Occipital lobe (tissue), 2 donors: ENCODE results near the gene EP400. TPM values are rescaled to one million over a fixed set of nuclear protein-coding genes. Genes with fewer than 3 reads are reported as not detected.
"Not testable (repeated sequence)": the region's sequence is repeated elsewhere in the genome, so short reads cannot be mapped to it uniquely, and the experiment has no call there.

Experiments
- DNase-seq: peaks from one replicate; lab custom pipeline; 2025; lab: John Stamatoyannopoulos, UW
- total RNA-seq: library from RNA; depleted of rRNA; stranded (reverse); fragments of >200 nt; gene quantifications from one replicate; pipeline ENCODE4 v1.2.3, GENCODE V29; 2014

Gene EP400
- total RNA-seq, 1 donor from 2014 or later: 11.7 TPM

DNA sequence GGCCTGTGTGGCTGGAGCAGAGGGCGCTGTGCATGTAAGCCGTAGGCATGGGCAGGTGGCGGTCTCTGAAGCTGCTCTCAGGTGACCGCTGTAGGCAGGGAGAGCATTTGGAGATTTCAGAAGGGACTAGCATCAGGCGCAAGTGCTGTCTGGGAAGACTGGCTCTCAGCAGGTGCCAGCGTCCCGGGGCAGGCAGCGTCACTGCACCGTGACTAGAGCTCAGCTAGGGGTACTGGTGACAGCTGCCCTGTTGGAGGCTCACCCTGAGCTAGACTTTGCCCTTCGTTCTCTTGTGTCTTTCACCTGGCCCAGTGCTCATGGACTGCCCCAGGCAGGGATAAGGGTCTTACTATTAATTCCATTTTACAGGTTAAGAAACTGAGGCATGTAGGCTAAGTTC lies 115.5 kb downstream of the EP400 start:
- no peak for DNase-seq

GRCh38 chr12:132065609-132066344 lies 116.0 kb downstream of the EP400 start:
- DNase-seq: no peak

DNA sequence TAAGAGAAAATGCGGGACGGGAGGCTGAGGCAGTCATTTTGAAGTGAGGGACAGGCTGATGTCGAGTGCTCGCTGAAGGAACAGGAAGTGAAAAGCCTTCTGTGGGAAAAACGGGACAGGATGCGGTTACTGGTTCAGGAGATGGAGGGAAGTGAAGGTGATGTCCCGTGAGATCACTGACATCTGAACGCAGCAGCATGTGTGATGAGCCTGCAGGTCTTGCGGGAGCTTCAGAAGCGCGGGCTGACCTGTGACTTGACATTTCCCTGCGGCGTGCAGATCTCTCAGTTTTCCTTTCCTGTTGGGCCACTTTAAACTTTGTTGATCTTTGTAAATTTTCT lies 116.6 kb downstream of the EP400 start:
- DNase-seq: no peak

GRCh38 chr12:132066749-132067148 lies 117.0 kb downstream of the EP400 start:
- no peak for DNase-seq

- no peak for DNase-seq
Measured at GRCh38 chr12:132067182-132067581, 117.4 kb downstream of the EP400 start.

DNA sequence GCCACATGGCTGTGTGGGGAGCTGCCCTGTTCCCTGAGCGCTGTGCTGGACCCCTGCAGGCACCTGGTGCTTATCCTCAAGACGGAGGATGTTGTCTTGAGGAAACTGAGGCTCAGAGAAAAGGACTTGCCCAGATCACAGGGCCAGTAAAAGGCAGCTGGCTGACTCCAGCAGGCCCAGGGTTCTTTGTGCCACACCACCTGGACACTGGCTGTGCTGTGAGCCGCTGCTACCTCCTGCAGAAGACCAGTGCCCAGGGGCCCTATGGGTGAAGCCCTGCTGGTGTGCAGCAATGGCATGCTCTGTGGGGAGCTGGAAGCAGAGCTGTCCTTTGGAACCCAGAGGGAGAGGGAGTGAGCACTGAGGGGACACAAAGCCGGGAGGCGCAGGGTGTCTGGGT lies 118.5 kb downstream of the EP400 start:
- no peak for DNase-seq

DNA sequence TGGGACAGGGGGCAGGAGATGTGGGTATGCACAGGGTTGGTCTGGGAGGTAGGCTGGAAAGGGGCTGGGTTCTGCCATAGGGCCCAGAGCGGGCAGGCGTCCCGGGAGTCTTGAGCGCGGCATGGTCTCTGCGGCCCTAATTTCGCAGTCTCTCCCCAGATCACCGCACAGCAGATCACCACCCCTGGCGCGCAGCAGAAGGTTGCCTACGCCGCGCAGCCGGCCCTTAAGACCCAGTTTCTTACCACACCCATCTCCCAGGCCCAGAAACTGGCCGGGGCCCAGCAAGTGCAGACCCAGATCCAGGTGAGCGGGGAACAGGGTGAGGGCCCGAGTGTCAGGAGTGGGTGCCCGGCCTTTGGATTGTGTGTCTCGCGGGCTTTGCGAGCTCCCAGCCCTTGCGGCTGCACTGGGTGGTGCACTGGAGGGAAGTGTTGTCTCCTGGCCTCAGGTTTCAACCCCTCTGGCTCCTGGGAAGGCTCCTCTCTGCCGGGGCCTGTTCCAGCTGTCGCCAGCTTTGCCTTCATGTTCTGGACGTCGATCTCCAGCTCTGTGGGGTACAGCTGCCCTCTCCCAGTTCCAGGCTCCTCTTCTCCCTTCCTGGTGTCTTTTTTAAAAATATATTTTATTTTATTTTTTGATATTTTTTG lies 119.7 kb downstream of the EP400 start:
- no peak for DNase-seq

- no peak for DNase-seq
Measured at GRCh38 chr12:132070298-132070697, 120.6 kb downstream of the EP400 start.

GRCh38 chr12:132071040-132071810 lies 121.5 kb downstream of the EP400 start:
- no peak for DNase-seq

DNA sequence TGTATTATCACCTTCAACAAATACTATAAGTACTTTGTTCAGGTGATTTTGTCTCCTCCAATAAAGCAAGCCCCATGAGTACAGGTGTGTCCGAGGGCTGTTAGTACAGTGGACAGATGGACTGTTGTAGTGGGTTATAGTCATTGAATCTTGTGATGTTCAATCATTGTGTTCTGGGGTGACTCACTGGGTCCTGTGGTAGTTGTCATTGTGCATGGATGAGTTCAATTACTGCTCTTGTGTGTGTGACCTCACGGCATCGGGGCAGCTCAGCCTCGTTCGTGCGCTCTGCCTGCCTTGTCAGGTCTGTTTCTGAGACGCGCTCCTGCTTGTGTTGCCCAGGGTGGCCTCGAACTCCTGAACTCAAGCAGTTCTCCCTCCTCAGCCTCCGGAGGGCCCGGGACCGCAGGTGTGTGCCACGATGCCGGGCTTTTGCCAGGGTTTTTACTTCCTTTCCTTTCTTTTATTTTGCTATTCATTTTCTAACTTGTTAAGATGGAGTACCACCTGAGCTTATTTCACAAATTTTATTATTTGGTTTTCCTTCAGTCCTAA lies 122.2 kb downstream of the EP400 start:
- DNase-seq: no peak

DNA sequence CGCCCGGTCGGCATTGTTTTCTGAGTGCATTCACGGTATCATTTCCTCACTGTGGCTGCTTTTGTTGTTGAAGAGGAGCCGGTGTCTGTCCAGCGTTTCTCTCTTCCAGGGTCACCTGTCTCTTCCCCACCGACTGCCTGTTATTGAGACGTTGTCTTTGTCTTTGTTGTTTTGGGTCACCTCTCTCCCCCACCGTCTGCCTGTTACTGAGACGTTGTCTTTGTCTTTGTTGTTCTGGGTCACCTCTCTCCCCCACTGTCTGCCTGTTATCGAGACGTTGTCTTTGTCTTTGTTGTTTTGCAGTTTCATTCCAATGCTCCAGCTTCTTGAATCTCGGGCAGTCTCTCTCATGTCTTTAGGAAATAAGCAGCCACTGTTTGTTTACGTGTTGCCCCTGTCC lies 124.5 kb downstream of the EP400 start:
- no peak for DNase-seq

GRCh38 chr12:132075026-132075713 lies 125.4 kb downstream of the EP400 start:
- no peak for DNase-seq

- no peak for DNase-seq
Measured at GRCh38 chr12:132075714-132076553, 126.2 kb downstream of the EP400 start.

DNA sequence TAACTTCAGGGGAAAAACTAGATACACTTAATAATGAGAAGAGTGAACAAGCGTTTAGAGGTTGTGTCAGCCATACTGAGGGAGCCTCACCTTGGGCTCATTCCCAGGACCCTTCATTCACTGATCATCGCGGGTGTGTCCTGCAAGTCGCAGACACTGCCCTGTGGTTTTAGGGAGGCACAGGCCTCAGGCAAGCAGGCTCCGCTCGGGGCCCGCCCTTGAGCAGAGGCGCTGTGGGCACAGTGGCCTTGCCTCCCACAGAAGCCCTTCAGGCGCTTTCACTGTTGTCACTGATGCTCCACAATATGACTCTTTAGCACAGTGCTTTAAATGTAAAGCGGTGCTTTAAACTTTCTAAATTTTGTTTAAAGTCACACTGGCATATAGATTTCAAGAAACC lies 127.0 kb downstream of the EP400 start:
- no peak for DNase-seq

DNA sequence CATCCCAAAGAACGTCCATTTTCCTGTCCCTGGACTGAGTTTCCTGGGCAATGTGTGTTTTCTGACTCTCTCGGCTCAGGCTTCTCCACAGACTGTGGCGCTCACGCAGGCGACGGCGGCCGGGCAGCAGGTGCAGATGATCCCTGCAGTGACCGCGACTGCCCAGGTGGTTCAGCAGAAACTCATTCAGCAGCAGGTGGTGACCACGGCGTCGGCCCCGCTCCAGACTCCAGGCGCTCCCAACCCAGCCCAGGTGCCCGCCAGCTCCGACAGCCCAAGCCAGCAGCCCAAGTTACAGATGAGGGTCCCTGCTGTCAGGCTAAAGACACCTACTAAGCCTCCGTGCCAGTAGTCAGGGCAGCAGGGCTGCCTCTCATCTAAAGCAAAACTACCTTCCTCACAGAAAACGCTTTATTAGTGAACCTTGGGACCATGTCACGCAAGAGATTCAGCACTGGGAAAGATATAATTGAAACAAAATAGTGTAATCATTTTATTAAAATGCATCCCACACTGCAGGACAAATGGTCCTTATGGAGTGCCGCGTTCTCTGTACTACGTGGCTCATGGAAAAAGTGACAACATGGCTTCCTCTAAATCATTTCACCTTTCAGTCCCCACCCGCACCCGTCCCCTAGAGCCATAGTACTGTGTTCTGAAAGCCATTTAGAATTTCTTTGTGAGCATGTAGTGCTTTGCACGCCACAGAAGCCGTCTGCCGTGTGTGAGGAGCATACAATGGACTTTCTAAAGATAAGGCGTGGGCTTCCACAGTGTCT lies 127.8 kb downstream of the EP400 start:
- DNase-seq: no peak

- no peak for DNase-seq
Measured at GRCh38 chr12:132078190-132078589, 128.4 kb downstream of the EP400 start.

DNA sequence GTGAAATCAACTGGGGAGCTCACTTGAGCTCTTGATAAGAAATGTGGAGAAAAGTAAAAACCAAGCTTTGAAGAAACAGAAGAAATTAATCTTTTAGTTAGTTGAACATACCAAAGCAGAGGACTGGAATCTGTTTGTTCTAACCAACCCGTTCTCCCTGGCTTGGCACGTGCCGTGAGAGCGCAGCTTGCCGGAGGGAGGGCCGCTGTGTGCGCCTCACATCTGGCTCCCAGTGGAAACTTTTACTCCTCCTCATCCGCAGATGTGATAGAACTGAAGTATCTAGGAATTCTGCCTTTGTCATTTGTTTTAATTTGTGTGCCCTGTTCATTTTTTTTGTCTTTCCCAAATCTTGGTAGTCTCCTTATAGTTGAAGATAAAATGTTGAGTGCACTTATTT lies 129.5 kb downstream of the EP400 start:
- DNase-seq: no peak

DNA sequence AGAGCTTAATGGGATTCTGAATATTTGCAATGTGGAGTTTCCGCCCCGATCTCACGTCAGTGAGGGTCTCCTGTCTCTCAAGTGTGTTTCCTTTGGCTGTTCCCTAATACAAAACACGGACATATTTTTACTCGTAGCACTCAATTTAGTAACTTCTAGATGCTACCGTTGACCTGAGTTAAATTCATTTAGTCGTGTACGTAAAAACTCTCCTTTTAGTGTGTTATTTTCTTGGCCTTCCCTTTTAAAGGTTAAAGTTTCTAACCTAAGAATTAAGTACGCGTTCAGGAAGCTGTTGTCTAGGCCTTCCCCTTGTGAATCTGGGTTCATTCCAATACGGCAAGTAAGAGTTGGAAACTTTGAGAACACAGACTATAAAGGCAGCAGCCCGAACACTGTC lies 130.0 kb downstream of the EP400 start:
- DNase-seq: no peak

GRCh38 chr12:132080515-132080914 lies 130.8 kb downstream of the EP400 start:
- not testable (repeated sequence) for DNase-seq

- no peak for DNase-seq
Measured at GRCh38 chr12:132081423-132081822, 131.7 kb downstream of the EP400 start.
